ENCODE results near the gene RBFOX1. TPM values are rescaled to one million over a fixed set of nuclear protein-coding genes. Genes with fewer than 3 reads are reported as not detected.

The RBFOX1 gene
- total and polyA plus RNA-seq, 4 experiments from 2014 or later = not detected

DNA sequence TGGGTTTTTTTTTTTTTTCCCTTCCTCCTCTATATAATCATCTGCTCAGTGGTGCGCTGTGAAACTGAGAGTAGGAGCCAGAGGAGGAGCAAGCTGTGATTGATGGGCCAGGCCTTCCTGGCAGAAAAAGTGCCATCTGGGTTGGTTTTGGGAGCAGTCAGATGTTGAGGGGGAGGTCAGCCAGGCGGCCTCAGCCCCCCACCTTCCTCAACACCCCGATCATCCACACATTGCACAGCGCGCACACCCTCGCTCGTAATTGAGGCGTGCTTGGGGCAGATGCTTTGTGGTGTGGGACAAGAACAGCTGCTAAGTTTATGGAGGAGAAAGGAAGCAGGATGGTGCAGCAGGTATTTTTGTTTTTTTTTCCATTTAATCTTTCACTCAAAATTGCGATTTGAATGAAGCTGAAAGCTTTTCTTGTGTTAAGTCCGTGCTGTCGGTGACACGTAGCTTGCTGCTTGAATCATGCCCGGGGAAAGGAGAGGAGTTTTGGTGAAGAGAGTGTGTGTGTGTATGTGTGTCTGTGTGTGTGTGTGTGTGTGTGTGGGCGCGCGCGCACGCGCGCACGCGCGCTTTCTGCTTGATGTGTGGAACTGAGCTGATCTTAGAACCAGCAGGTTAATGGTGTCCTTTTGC is 177.4 kb downstream of the RBFOX1 start:
- Histone ChIP-seq H3K27ac (ENCODE audit: low read depth, low read length) (no peak overlapping the region), H3K27me3 (ENCODE audit: insufficient read depth, low read length) (no peaks in the 10 kb centered on the region), H3K9me3 (ENCODE audit: control insufficient read depth in 1 of 2, low read length in 2 of 2) (peaks cover 0 to 4% of the 10 kb centered on the region in 2 donors), H3K36me3 (ENCODE audit: insufficient read depth, low read length) (no peaks in the 10 kb centered on the region), H3K4me1 (ENCODE audit: insufficient read depth, low read length) (no peaks in the 10 kb centered on the region), H3K4me3 (ENCODE audit: low read length in 2 of 2) (no peak overlapping the region)
- H3K27ac Mint-ChIP-seq = no peak overlapping the region
- DNase-seq = no peak
- peaks cover 5 to 29% (median 18%) of the 10 kb centered on the region in 8 donors for H3K9me3 Mint-ChIP-seq
- no peak overlapping the region for H3K4me3 Mint-ChIP-seq
- H3K4me1 Mint-ChIP-seq = no peaks in the 10 kb centered on the region
- no peaks in the 10 kb centered on the region for H3K27me3 Mint-ChIP-seq
- CTCF ChIA-PET (ENCODE audit: partially characterized antibody) = no interaction called here
- intact Hi-C loops (cut with micrococcal nuclease) = no loop called here
- no peaks in the 10 kb centered on the region for H3K36me3 Mint-ChIP-seq
- POLR2A ChIA-PET (ENCODE audit: partially characterized antibody) = no interaction called here

DNA sequence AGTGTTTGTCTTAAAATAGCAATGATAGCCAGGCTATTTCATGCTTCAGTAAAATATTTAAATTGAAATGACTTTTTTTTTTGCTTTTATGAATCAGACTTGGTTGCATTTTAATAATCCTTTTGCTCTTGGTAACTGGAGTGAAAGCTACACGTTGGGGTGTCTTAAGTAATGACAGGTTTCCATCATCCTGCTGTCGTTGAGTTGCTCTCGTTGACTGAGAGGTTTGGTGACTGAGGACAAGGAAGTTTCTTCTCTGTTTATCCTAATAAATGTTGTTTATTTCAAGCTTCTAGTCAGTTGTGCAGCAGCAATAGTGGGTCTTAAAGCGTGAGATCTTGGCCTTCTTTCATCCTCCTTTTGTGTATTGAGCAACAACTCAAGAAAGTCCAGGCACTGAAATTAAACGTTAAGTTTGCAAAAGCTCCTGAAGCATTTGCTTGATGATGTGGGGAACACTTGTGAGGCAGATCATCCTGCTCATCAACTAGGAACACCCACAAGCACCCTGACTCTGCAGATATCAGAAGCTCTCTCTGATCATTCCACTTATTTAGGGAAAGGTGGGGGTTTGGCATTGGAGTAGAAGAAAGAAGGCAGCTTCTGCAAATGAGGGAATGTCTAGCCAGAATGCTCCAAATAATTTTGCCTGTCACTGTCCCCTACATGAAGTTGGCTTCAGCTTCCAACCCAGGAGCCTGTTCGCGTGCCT is 179.1 kb downstream of the RBFOX1 start:
- intact Hi-C loops (cut with micrococcal nuclease) = no loop called here
- CTCF ChIA-PET (ENCODE audit: partially characterized antibody) = no interaction called here
- no peaks in the 10 kb centered on the region for H3K36me3 Mint-ChIP-seq
- POLR2A ChIA-PET (ENCODE audit: partially characterized antibody) = no interaction called here
- no peak overlapping the region for H3K27ac Mint-ChIP-seq
- H3K4me1 Mint-ChIP-seq = no peaks in the 10 kb centered on the region
- Histone ChIP-seq H3K4me1 (ENCODE audit: insufficient read depth, low read length) (no peaks in the 10 kb centered on the region), H3K27ac (ENCODE audit: low read depth, low read length) (no peak overlapping the region), H3K27me3 (ENCODE audit: insufficient read depth, low read length) (no peaks in the 10 kb centered on the region), H3K36me3 (ENCODE audit: insufficient read depth, low read length) (no peaks in the 10 kb centered on the region), H3K4me3 (ENCODE audit: low read length in 2 of 2) (no peak overlapping the region), H3K9me3 (ENCODE audit: control insufficient read depth in 1 of 2, low read length in 2 of 2) (peaks cover 0 to 4% of the 10 kb centered on the region in 2 donors)
- peaks cover 2 to 31% (median 14%) of the 10 kb centered on the region in 8 donors for H3K9me3 Mint-ChIP-seq
- DNase-seq = no peak
- H3K27me3 Mint-ChIP-seq = no peaks in the 10 kb centered on the region
- no peak overlapping the region for H3K4me3 Mint-ChIP-seq

- H3K27me3 ChIP-seq (ENCODE audit: insufficient read depth, low read length) = no peaks in the 10 kb centered on the region
- intact Hi-C loops (cut with micrococcal nuclease) = no loop called here
- H3K4me1 Mint-ChIP-seq = no peaks in the 10 kb centered on the region
- H3K27me3 Mint-ChIP-seq = no peaks in the 10 kb centered on the region
- no peaks in the 10 kb centered on the region for H3K36me3 Mint-ChIP-seq
- H3K9me3 ChIP-seq (ENCODE audit: control insufficient read depth in 1 of 2, low read length in 2 of 2) = peaks cover 0 to 4% of the 10 kb centered on the region in 2 donors
- no peak for DNase-seq
- H3K27ac Mint-ChIP-seq = no peak overlapping the region
- POLR2A ChIA-PET (ENCODE audit: partially characterized antibody) = no interaction called here
- H3K4me3 ChIP-seq (ENCODE audit: low read length in 2 of 2) = no peak overlapping the region
- no peak overlapping the region for H3K27ac ChIP-seq (ENCODE audit: low read depth, low read length)
- CTCF ChIA-PET (ENCODE audit: partially characterized antibody) = no interaction called here
- no peaks in the 10 kb centered on the region for H3K4me1 ChIP-seq (ENCODE audit: insufficient read depth, low read length)
- no peaks in the 10 kb centered on the region for H3K36me3 ChIP-seq (ENCODE audit: insufficient read depth, low read length)
- no peak overlapping the region for H3K4me3 Mint-ChIP-seq
- peaks cover 2 to 37% (median 15%) of the 10 kb centered on the region in 8 donors for H3K9me3 Mint-ChIP-seq
Measured at GRCh38 chr16:7512503-7512902, 179.9 kb downstream of the RBFOX1 start.

DNA sequence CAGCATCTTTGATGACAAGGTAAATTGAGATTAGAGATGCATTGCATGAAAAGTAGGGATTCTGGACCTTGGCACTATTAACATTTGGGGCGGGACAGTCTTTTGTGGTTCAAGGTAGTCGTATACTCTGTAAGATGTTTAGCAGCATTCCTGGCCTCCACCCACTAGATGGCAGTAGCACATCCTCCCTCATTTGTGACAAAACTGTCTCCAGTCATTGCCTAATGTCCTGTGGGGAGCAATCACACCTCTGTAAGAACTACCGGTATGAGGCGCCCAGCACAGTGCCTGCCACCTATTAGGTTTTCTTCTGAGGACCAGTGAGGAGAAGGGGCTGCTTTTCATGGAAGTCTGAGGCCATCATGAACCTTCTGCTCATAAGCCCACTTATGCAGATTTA is 180.8 kb downstream of the RBFOX1 start:
- H3K4me3 Mint-ChIP-seq = no peak overlapping the region
- H3K36me3 Mint-ChIP-seq = no peaks in the 10 kb centered on the region
- Histone ChIP-seq H3K27me3 (ENCODE audit: insufficient read depth, low read length) (no peaks in the 10 kb centered on the region), H3K4me1 (ENCODE audit: insufficient read depth, low read length) (no peaks in the 10 kb centered on the region), H3K36me3 (ENCODE audit: insufficient read depth, low read length) (no peaks in the 10 kb centered on the region), H3K4me3 (ENCODE audit: low read length in 2 of 2) (no peak overlapping the region), H3K9me3 (ENCODE audit: control insufficient read depth in 1 of 2, low read length in 2 of 2) (peaks cover 0 to 4% of the 10 kb centered on the region in 2 donors), H3K27ac (ENCODE audit: low read depth, low read length) (no peak overlapping the region)
- no peak for DNase-seq
- H3K27ac Mint-ChIP-seq = peak overlapping the region in 1 of 7 donors; percentile 31
- ChIA-PET POLR2A (ENCODE audit: partially characterized antibody) (no interaction called here), CTCF (ENCODE audit: partially characterized antibody) (no interaction called here)
- intact Hi-C loops (cut with micrococcal nuclease) = no loop called here
- H3K27me3 Mint-ChIP-seq = no peaks in the 10 kb centered on the region
- peaks cover 3 to 43% (median 16%) of the 10 kb centered on the region in 8 donors for H3K9me3 Mint-ChIP-seq
- no peaks in the 10 kb centered on the region for H3K4me1 Mint-ChIP-seq

GRCh38 chr16:7515543-7515942 is 182.9 kb downstream of the RBFOX1 start:
- no peak for DNase-seq
- Histone ChIP-seq H3K36me3 (ENCODE audit: insufficient read depth, low read length) (no peaks in the 10 kb centered on the region), H3K27ac (ENCODE audit: low read depth, low read length) (no peak overlapping the region), H3K4me1 (ENCODE audit: insufficient read depth, low read length) (no peaks in the 10 kb centered on the region), H3K4me3 (ENCODE audit: low read length in 2 of 2) (no peak overlapping the region), H3K27me3 (ENCODE audit: insufficient read depth, low read length) (no peaks in the 10 kb centered on the region), H3K9me3 (ENCODE audit: control insufficient read depth in 1 of 2, low read length in 2 of 2) (peaks cover 0 to 4% of the 10 kb centered on the region in 2 donors)
- no peak overlapping the region for H3K4me3 Mint-ChIP-seq
- no peaks in the 10 kb centered on the region for H3K4me1 Mint-ChIP-seq
- POLR2A ChIA-PET (ENCODE audit: partially characterized antibody) = no interaction called here
- intact Hi-C loops (cut with micrococcal nuclease) = no loop called here
- CTCF ChIA-PET (ENCODE audit: partially characterized antibody) = no interaction called here
- peaks cover 1 to 40% (median 15%) of the 10 kb centered on the region in 8 donors for H3K9me3 Mint-ChIP-seq
- no peaks in the 10 kb centered on the region for H3K36me3 Mint-ChIP-seq
- H3K27ac Mint-ChIP-seq = no peak overlapping the region
- H3K27me3 Mint-ChIP-seq = no peaks in the 10 kb centered on the region

- H3K4me3 Mint-ChIP-seq = no peak overlapping the region
- no peak overlapping the region for H3K27ac Mint-ChIP-seq
- peaks cover 2 to 34% (median 14%) of the 10 kb centered on the region in 8 donors for H3K9me3 Mint-ChIP-seq
- Histone ChIP-seq H3K27ac (ENCODE audit: low read depth, low read length) (no peak overlapping the region), H3K9me3 (ENCODE audit: control insufficient read depth in 1 of 2, low read length in 2 of 2) (peaks cover 0 to 7% of the 10 kb centered on the region in 2 donors), H3K4me3 (ENCODE audit: low read length in 2 of 2) (no peak overlapping the region), H3K36me3 (ENCODE audit: insufficient read depth, low read length) (no peaks in the 10 kb centered on the region), H3K27me3 (ENCODE audit: insufficient read depth, low read length) (no peaks in the 10 kb centered on the region), H3K4me1 (ENCODE audit: insufficient read depth, low read length) (no peaks in the 10 kb centered on the region)
- no peaks in the 10 kb centered on the region for H3K36me3 Mint-ChIP-seq
- ChIA-PET CTCF (ENCODE audit: partially characterized antibody) (no interaction called here), POLR2A (ENCODE audit: partially characterized antibody) (no interaction called here)
- no peaks in the 10 kb centered on the region for H3K27me3 Mint-ChIP-seq
- no peaks in the 10 kb centered on the region for H3K4me1 Mint-ChIP-seq
- intact Hi-C loops (cut with micrococcal nuclease) = no loop called here
- no peak for DNase-seq
Measured at GRCh38 chr16:7517496-7517895, 184.9 kb downstream of the RBFOX1 start.

GRCh38 chr16:7518158-7518557 is 185.5 kb downstream of the RBFOX1 start:
- no peaks in the 10 kb centered on the region for H3K27me3 Mint-ChIP-seq

More at GRCh38 chr16:7518158-7518557, 185.5 kb downstream of the RBFOX1 start:
- DNase-seq = no peak
- no peak overlapping the region for H3K27ac Mint-ChIP-seq
- Histone ChIP-seq H3K27me3 (ENCODE audit: insufficient read depth, low read length) (no peaks in the 10 kb centered on the region), H3K9me3 (ENCODE audit: control insufficient read depth in 1 of 2, low read length in 2 of 2) (peaks cover 0 to 7% of the 10 kb centered on the region in 2 donors), H3K36me3 (ENCODE audit: insufficient read depth, low read length) (no peaks in the 10 kb centered on the region), H3K27ac (ENCODE audit: low read depth, low read length) (no peak overlapping the region), H3K4me1 (ENCODE audit: insufficient read depth, low read length) (no peaks in the 10 kb centered on the region), H3K4me3 (ENCODE audit: low read length in 2 of 2) (no peak overlapping the region)
- ChIA-PET POLR2A (ENCODE audit: partially characterized antibody) (no interaction called here), CTCF (ENCODE audit: partially characterized antibody) (no interaction called here)
- H3K4me1 Mint-ChIP-seq = no peaks in the 10 kb centered on the region
- intact Hi-C loops (cut with micrococcal nuclease) = no loop called here
- no peak overlapping the region for H3K4me3 Mint-ChIP-seq
- H3K9me3 Mint-ChIP-seq = peaks cover 2 to 34% (median 14%) of the 10 kb centered on the region in 8 donors
- no peaks in the 10 kb centered on the region for H3K36me3 Mint-ChIP-seq

All from CD4-positive, alpha-beta memory T cell (primary cell).